GM12878 (cell line): Measurements from ENCODE around the gene MYO3B. TPM values are rescaled to one million over a fixed set of nuclear protein-coding genes. Genes with fewer than 3 reads are reported as not detected.

Experiments
- ATAC-seq: fragments of 200-7000 bp; cut with Tn5 transposase; 3 replicates; pipeline ENCODE4 v1.9.1; 2020; ENCODE audit warnings: mild to moderate bottlenecking, moderate library complexity
- BruUV-seq: library from RNA; stranded (reverse); fragments of 400-500 nt; replicated peaks from 2 replicates; lab custom pipeline; 2021; lab: Mats Ljungman, UMichigan
- CTCF ChIA-PET: fragments of 300-600 bp; sonication (Branson Sonifier 250); formaldehyde crosslinking; extraction: SDS; loops from one replicate; lab custom pipeline; 2021; ENCODE audit warnings: inconsistent platforms; lab: Yijun Ruan, JAX
- POLR2A ChIA-PET: fragments of 350-600 bp; formaldehyde crosslinking; extraction: SDS; loops from one replicate; lab custom pipeline; 2021; ENCODE audit warnings: inconsistent platforms; lab: Charles Lee
- RAD21 ChIA-PET: fragments of 300-600 bp; sonication (Branson Sonifier 250); formaldehyde crosslinking; loops from one replicate; lab custom pipeline; 2023; ENCODE audit warnings: antibody characterized with exemption; ENCODE audit not compliant: unreplicated experiment; lab: Charles Lee
- SMC1A ChIA-PET: fragments of 300-600 bp; sonication (Branson Sonifier 250); formaldehyde crosslinking; loops from one replicate; lab custom pipeline; 2023; ENCODE audit not compliant: unreplicated experiment, uncharacterized antibody; lab: Charles Lee
- DNase-seq: peaks from one replicate; pipeline ENCODE4 v3.0.0-alpha.2; 2011; ENCODE audit warnings: low read depth, low spot score
- FAIRE-seq: peaks from 3 replicates; lab custom pipeline; 2011; peaks lifted over from hg19 to GRCh38; lab: Jason Lieb, UNC
- H2AFZ ChIP-seq: 2 replicates; pipeline ENCODE4 v1.6.0; 2011; ENCODE audit warnings: low read depth, low read length, control low read depth; ENCODE audit not compliant: control insufficient read depth
- H3K27ac ChIP-seq: 2 replicates; pipeline ENCODE4 v1.5.1; 2011; ENCODE audit warnings: control low read depth; ENCODE audit not compliant: control insufficient read depth, insufficient read depth
- H3K27me3 ChIP-seq, 2 experiments: replicated peaks in 1 of 2; 2 replicates each; pipeline versions ENCODE4 v1.6.0 to v1.6.1; 2011; ENCODE audit warnings: low read length in 1 of 2; ENCODE audit not compliant: control insufficient read depth in 2 of 2, insufficient read depth in 2 of 2
- H3K36me3 ChIP-seq, 2 experiments: 2 replicates each; pipeline ENCODE4 v1.5.1; 2011; ENCODE audit warnings: low read length in 1 of 2; ENCODE audit not compliant: control insufficient read depth in 2 of 2, insufficient read depth in 2 of 2
- H3K4me1 ChIP-seq: 2 replicates; pipeline ENCODE4 v1.6.1; 2011; ENCODE audit warnings: mild to moderate bottlenecking, low read length, moderate library complexity, mixed read lengths; ENCODE audit not compliant: control insufficient read depth, insufficient read depth
- H3K4me2 ChIP-seq: 2 replicates; pipeline ENCODE4 v1.6.0; 2011; ENCODE audit warnings: control low read depth; ENCODE audit not compliant: control insufficient read depth, insufficient read depth
- H3K4me3 ChIP-seq: fragments of 200-600 bp; sonication (generic); 2 replicates; pipeline ENCODE4 v1.5.1; 2016
- H3K79me2 ChIP-seq: 2 replicates; pipeline ENCODE4 v1.6.0; 2011; ENCODE audit warnings: low read length; ENCODE audit not compliant: control insufficient read depth, insufficient read depth
- H3K9ac ChIP-seq: 2 replicates; pipeline ENCODE4 v1.8.0; 2011; ENCODE audit warnings: low read length, control low read depth, mixed read lengths; ENCODE audit not compliant: control insufficient read depth, insufficient read depth
- H3K9me3 ChIP-seq: replicated peaks from 3 replicates; pipeline ENCODE4 v1.5.1; 2011; ENCODE audit warnings: mild to moderate bottlenecking, low read length; ENCODE audit not compliant: control insufficient read depth, insufficient read depth
- H4K20me1 ChIP-seq: 2 replicates; pipeline ENCODE4 v1.6.0; 2011; ENCODE audit not compliant: control insufficient read depth, insufficient read depth
- DPF2 ChIP-seq: fragments of 450-650 bp; IDR thresholded peaks from 2 replicates; pipeline ENCODE4 v1.6.1; 2017; ENCODE audit warnings: mild to moderate bottlenecking
- HDAC6 ChIP-seq: fragments of 200-600 bp; sonication (generic); IDR thresholded peaks from one replicate; pipeline ENCODE4 v1.8.0; 2017; ENCODE audit warnings: antibody characterized with exemption; ENCODE audit not compliant: unreplicated experiment
- KAT2A ChIP-seq: conservative IDR thresholded peaks from 2 replicates; pipeline ENCODE4 v1.6.1; 2011; ENCODE audit warnings: low read depth, low read length; ENCODE audit not compliant: control insufficient read depth
- WGBS: methylation state at CpG from one replicate; pipeline ENCODE4 v1.1.6; 2016; ENCODE audit warnings: low lambda C conversion rate; ENCODE audit not compliant: insufficient replicate concordance, insufficient coverage; ENCODE audit errors: missing lambda C conversion rate; 5-methylcytosine and 5-hydroxymethylcytosine counted together
- in situ Hi-C: fragments of 300-500 bp; cut with MboI; formaldehyde crosslinking; loops from 9 replicates; pipeline ENCODE4 v1.14.3; 2018; ENCODE audit warnings: mixed read lengths
- intact Hi-C: fragments of 100-400 bp; cut with micrococcal nuclease; formaldehyde crosslinking; loops from one replicate; pipeline ENCODE4 v1.14.2; 2022; ENCODE audit not compliant: unreplicated experiment
- polyA plus RNA-seq, 11 experiments: library from polyadenylated mRNA; depleted of rRNA in 4 of 11; unstranded in 6 of 11; stranded (reverse) in 5 of 11; fragments of >200 nt; fragmentation: Nextera tagmentation in 4 of 11; fragmentation: Illumina TruSeq in 1 of 11; extraction: Ambion mirVana in 4 of 11; extraction: Trizol in 1 of 11; gene quantifications; 1 replicate in 1 of 11; 2 replicates in 10 of 11; pipeline versions ENCODE4 v1.2.1 to v1.2.3, GENCODE V29; 2011 to 2016; ENCODE audit warnings: inconsistent platforms in 2 of 11, missing spikeins in 2 of 11, low read depth in 1 of 11
- total RNA-seq, 4 experiments: library from RNA; depleted of rRNA in 3 of 4; stranded (reverse); fragments of >200 nt in 3 of 4; fragmentation: Illumina TruSeq in 1 of 4; extraction: Trizol in 1 of 4; gene quantifications; 2 replicates each; pipeline versions ENCODE4 v1.2.1 to v1.2.3, GENCODE V29; 2013 to 2021
- TF ChIP-seq, protein P1 (sequence below): IDR thresholded peaks from 2 replicates; pipeline ENCODE4 v1.6.1; 2011; ENCODE audit warnings: borderline replicate concordance, low read depth, mild to moderate bottlenecking, moderate library complexity, low read length; ENCODE audit not compliant: insufficient read depth, poor library complexity, severe bottlenecking

The MYO3B gene
- total and polyA plus RNA-seq, 10 of the 15 experiments (the other 5 are each of a cell fraction or from before 2014, with no cell fraction given), result 1.1 to 7.1 (median 2.1) TPM

- TF ChIP-seq HDAC6 (no peak), DPF2 (no peak), KAT2A (no peak)
- TF ChIP-seq, protein P1, sequence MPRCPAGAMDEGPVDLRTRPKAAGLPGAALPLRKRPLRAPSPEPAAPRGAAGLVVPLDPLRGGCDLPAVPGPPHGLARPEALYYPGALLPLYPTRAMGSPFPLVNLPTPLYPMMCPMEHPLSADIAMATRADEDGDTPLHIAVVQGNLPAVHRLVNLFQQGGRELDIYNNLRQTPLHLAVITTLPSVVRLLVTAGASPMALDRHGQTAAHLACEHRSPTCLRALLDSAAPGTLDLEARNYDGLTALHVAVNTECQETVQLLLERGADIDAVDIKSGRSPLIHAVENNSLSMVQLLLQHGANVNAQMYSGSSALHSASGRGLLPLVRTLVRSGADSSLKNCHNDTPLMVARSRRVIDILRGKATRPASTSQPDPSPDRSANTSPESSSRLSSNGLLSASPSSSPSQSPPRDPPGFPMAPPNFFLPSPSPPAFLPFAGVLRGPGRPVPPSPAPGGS, result peak; percentile 67
- no TSS peak for BruUV-seq
- Histone ChIP-seq H3K27ac (no peak overlapping the region), H3K36me3 (no peaks in the 10 kb centered on the region; a peak in 1 of 4 replicates), H4K20me1 (no peaks in the 10 kb centered on the region), H3K9ac (no peak overlapping the region), H2AFZ (no peak overlapping the region), H3K4me3 (no peak overlapping the region), H3K9me3 (no peaks in the 10 kb centered on the region), H3K27me3 (no peaks in the 10 kb centered on the region), H3K79me2 (no peaks in the 10 kb centered on the region), H3K4me1 (no peaks in the 10 kb centered on the region), H3K4me2 (no peak overlapping the region)
- WGBS, result 8% methylated on average over 4 of the region's 4 CpGs
- in situ Hi-C loops, result loop anchor here (5.0 kb wide), 2 partner anchors 125 to 575 kb away; no protein-coding TSS in a partner anchor
- intact Hi-C loops, result loop anchor here (2.0 to 10.0 kb wide), 4 partner anchors 123 to 637 kb away; partner anchors contain the start of gene SP5
- CTCF ChIA-PET, result interaction anchor here (0.6 to 3.5 kb wide), 20 partner anchors 12 to 714 kb away, joined by 3 to 44 read pairs (median 3); partner anchors contain the start of gene GAD1
- no peak for ATAC-seq
- no peak for DNase-seq
- RAD21 ChIA-PET, result interaction anchor here (0.9 to 3.6 kb wide), 8 partner anchors 12 to 576 kb away, joined by 3 to 18 read pairs (median 4); no protein-coding TSS in a partner anchor
- FAIRE-seq, result no peak
- POLR2A ChIA-PET, result no interaction called here
- SMC1A ChIA-PET, result interaction anchor here (1.0 to 4.3 kb wide), 15 partner anchors 10 to 635 kb away, joined by 3 to 32 read pairs (median 5); no protein-coding TSS in a partner anchor
These were observed 59.7 kb downstream of the MYO3B start for GRCh38 chr2:170237572-170238120.
